Measurements from ENCODE around the gene HAAO. TPM values are rescaled to one million over a fixed set of nuclear protein-coding genes. Genes with fewer than 3 reads are reported as not detected.

Gene HAAO
- polyA plus RNA-seq, 3 donors = 10.5 to 29.6 (median 15.0) TPM

GRCh38 chr2:42752816-42753813 is 39.3 kb downstream of the HAAO start:
- peak; percentile 81 to 90 (median 85) for DNase-seq
- Histone ChIP-seq H3K27ac (ENCODE audit: low read depth in 1 of 2, low read length in 2 of 2) (peak overlapping the region; percentile 89 to 90), H2AFZ (ENCODE audit: insufficient read depth, low read depth, low read length, poor library complexity, severe bottlenecking) (no peak overlapping the region), H3K27me3 (ENCODE audit: control insufficient read depth in 2 of 2, insufficient read depth in 2 of 2, low read length in 2 of 2) (no peaks in the 10 kb centered on the region), H3K4me2 (replicated peaks; ENCODE audit: extremely low read depth, low read length, poor library complexity, severe bottlenecking) (peak overlapping the region; percentile 46), H3K79me2 (ENCODE audit: insufficient read depth, low read length) (no peaks in the 10 kb centered on the region), H3K9me3 (replicated peaks in 1 of 2; ENCODE audit: control insufficient read depth in 1 of 2, insufficient read depth in 1 of 2, low read length in 2 of 2) (no peaks in the 10 kb centered on the region), H3K36me3 (replicated peaks in 1 of 2; ENCODE audit: control insufficient read depth in 1 of 2, insufficient read depth in 2 of 2, low read length in 2 of 2) (no peaks in the 10 kb centered on the region), H3K9ac (ENCODE audit: insufficient read depth, low read length, poor library complexity, severe bottlenecking) (peak overlapping the region; percentile 44), H3K4me1 (ENCODE audit: control insufficient read depth in 1 of 2, insufficient read depth in 2 of 2, low read length in 2 of 2) (peaks cover 64 to 71% of the 10 kb centered on the region in 2 donors), H4K20me1 (ENCODE audit: insufficient read depth, low read length) (no peaks in the 10 kb centered on the region), H3K4me3 (replicated peaks in 1 of 3; ENCODE audit: low read depth in 2 of 3, low read length in 3 of 3) (peak overlapping the region in 1 of 3 experiments; percentile 17)
- Mint-ChIP-seq H3K36me3 (peaks cover 5 to 8% of the 10 kb centered on the region in 2 donors), H3K27ac (peak overlapping the region; percentile 97 to 99 (median 98)), H3K4me3 (peak overlapping the region; percentile 4 to 75), H3K27me3 (ENCODE audit: low read depth in 3 of 3) (no peaks in the 10 kb centered on the region), H3K9me3 (peaks cover 0 to 2% (median 0%) of the 10 kb centered on the region in 7 donors), H3K4me1 (peaks cover 69% of the 10 kb centered on the region)
- intact Hi-C loops (cut with micrococcal nuclease) = loop anchor here in 1 of 2 donors (2.0 kb wide), 1 partner anchor 30 kb away; no protein-coding TSS in a partner anchor
- no peak for TF ChIP-seq CTCF (IDR thresholded peaks at IDR 0.05)
- 70% methylated on average over 11 of the region's 24 CpGs for WGBS (ENCODE audit: insufficient coverage)

- H2AFZ ChIP-seq (ENCODE audit: insufficient read depth, low read depth, low read length, poor library complexity, severe bottlenecking) = no peak overlapping the region
- H3K9me3 Mint-ChIP-seq = peaks cover 0 to 2% (median 0%) of the 10 kb centered on the region in 7 donors
- H3K4me2 ChIP-seq (replicated peaks; ENCODE audit: extremely low read depth, low read length, poor library complexity, severe bottlenecking) = peak overlapping the region; percentile 46
- H4K20me1 ChIP-seq (ENCODE audit: insufficient read depth, low read length) = no peaks in the 10 kb centered on the region
- H3K4me1 ChIP-seq (ENCODE audit: control insufficient read depth in 1 of 2, insufficient read depth in 2 of 2, low read length in 2 of 2) = peaks cover 64 to 71% of the 10 kb centered on the region in 2 donors
- H3K4me3 Mint-ChIP-seq = peak overlapping the region; percentile 28 to 75
- H3K9me3 ChIP-seq (replicated peaks in 1 of 2; ENCODE audit: control insufficient read depth in 1 of 2, insufficient read depth in 1 of 2, low read length in 2 of 2) = no peaks in the 10 kb centered on the region
- H3K36me3 Mint-ChIP-seq = peaks cover 4 to 6% of the 10 kb centered on the region in 2 donors
- H3K27ac ChIP-seq (ENCODE audit: low read depth in 1 of 2, low read length in 2 of 2) = peak overlapping the region; percentile 89 to 90
- no peaks in the 10 kb centered on the region for H3K27me3 ChIP-seq (ENCODE audit: control insufficient read depth in 2 of 2, insufficient read depth in 2 of 2, low read length in 2 of 2)
- no peaks in the 10 kb centered on the region for H3K36me3 ChIP-seq (replicated peaks in 1 of 2; ENCODE audit: control insufficient read depth in 1 of 2, insufficient read depth in 2 of 2, low read length in 2 of 2)
- no peak for TF ChIP-seq CTCF (IDR thresholded peaks at IDR 0.05)
- peak overlapping the region; percentile 97 to 99 (median 98) for H3K27ac Mint-ChIP-seq
- intact Hi-C loops (cut with micrococcal nuclease) = loop anchor here in 1 of 2 donors (2.0 kb wide), 1 partner anchor 30 kb away; no protein-coding TSS in a partner anchor
- H3K9ac ChIP-seq (ENCODE audit: insufficient read depth, low read length, poor library complexity, severe bottlenecking) = peak overlapping the region; percentile 44
- peak overlapping the region in 1 of 3 experiments; percentile 41 for H3K4me3 ChIP-seq (replicated peaks in 1 of 3; ENCODE audit: low read depth in 2 of 3, low read length in 3 of 3)
- peak; percentile 94 to 97 (median 95) for DNase-seq
- no peaks in the 10 kb centered on the region for H3K79me2 ChIP-seq (ENCODE audit: insufficient read depth, low read length)
- H3K4me1 Mint-ChIP-seq = peaks cover 69% of the 10 kb centered on the region
- no peaks in the 10 kb centered on the region for H3K27me3 Mint-ChIP-seq (ENCODE audit: low read depth in 3 of 3)
- 0% methylated on average over 1 of the region's 2 CpGs for WGBS (ENCODE audit: insufficient coverage)
Observed at GRCh38 chr2:42752314-42752713, 40.1 kb downstream of the HAAO start.

Data from CD14-positive monocyte (primary cell).